Type B pancreatic cell (in vitro differentiated cells): ENCODE measurements around the gene MXI1. TPM values are rescaled to one million over a fixed set of nuclear protein-coding genes. Genes with fewer than 3 reads are reported as not detected.

Source experiments
- DNase-seq: peaks from one replicate; pipeline ENCODE4 v3.0.0; 2021; ENCODE audit warnings: mixed read lengths; ENCODE audit not compliant: unreplicated experiment; ENCODE audit errors: extremely low spot score
- H3K27ac Mint-ChIP-seq: 2 replicates; pipeline ENCODE4 v1.8.0; 2021; ENCODE audit warnings: mild to moderate bottlenecking, mixed read lengths
- H3K27me3 Mint-ChIP-seq: 2 replicates; pipeline ENCODE4 v1.8.0; 2021; ENCODE audit warnings: mixed read lengths
- H3K36me3 Mint-ChIP-seq: 2 replicates; pipeline ENCODE4 v1.8.0; 2021; ENCODE audit warnings: mixed read lengths
- H3K4me1 Mint-ChIP-seq: one replicate; pipeline ENCODE4 v1.8.0; 2021; ENCODE audit warnings: mixed read lengths; ENCODE audit not compliant: unreplicated experiment
- H3K4me3 Mint-ChIP-seq: 2 replicates; pipeline ENCODE4 v1.8.0; 2021; ENCODE audit warnings: mild to moderate bottlenecking, mixed read lengths
- H3K9me3 Mint-ChIP-seq: 2 replicates; pipeline ENCODE4 v1.8.0; 2021; ENCODE audit warnings: mixed read lengths
- total RNA-seq: library from RNA; stranded (reverse); gene quantifications from 2 replicates; pipeline ENCODE4 v1.2.1, GENCODE V29; 2021; ENCODE audit warnings: low replicate concordance
- TF ChIP-seq, protein P1 (sequence below): fragments of 200-600 bp; sonication (generic); conservative IDR thresholded peaks from 2 replicates; pipeline ENCODE4 v1.5.0; 2021; ENCODE audit warnings: antibody characterized with exemption, mild to moderate bottlenecking

The MXI1 gene
- total RNA-seq, 1 donor from 2014 or later: 34.7 TPM

DNA sequence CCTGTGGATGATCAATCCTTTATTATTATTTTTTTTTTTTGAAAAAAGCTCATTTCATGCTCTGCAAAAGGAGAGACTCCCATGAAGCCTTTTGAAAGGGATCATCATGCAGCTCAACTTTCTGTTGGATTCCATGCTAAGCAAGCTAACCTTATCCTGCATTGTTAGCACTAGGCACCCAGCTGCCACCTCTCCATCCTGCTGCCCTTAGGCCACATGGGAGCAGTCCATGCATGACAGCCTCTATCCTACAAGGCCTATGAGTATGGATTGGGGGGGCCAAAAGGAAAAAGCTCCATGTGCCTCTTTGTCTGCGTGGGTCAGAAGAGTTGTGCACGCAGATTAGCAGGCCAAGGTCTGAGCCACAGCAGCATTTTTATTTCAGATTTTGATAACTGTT, 78.1 kb downstream of the MXI1 start:
- Mint-ChIP-seq H3K27ac (no peak overlapping the region), H3K4me3 (no peak overlapping the region), H3K9me3 (no peaks in the 10 kb centered on the region), H3K27me3 (no peaks in the 10 kb centered on the region), H3K4me1 (peaks cover 4% of the 10 kb centered on the region), H3K36me3 (peaks cover 6% of the 10 kb centered on the region)
- TF ChIP-seq, protein P1, sequence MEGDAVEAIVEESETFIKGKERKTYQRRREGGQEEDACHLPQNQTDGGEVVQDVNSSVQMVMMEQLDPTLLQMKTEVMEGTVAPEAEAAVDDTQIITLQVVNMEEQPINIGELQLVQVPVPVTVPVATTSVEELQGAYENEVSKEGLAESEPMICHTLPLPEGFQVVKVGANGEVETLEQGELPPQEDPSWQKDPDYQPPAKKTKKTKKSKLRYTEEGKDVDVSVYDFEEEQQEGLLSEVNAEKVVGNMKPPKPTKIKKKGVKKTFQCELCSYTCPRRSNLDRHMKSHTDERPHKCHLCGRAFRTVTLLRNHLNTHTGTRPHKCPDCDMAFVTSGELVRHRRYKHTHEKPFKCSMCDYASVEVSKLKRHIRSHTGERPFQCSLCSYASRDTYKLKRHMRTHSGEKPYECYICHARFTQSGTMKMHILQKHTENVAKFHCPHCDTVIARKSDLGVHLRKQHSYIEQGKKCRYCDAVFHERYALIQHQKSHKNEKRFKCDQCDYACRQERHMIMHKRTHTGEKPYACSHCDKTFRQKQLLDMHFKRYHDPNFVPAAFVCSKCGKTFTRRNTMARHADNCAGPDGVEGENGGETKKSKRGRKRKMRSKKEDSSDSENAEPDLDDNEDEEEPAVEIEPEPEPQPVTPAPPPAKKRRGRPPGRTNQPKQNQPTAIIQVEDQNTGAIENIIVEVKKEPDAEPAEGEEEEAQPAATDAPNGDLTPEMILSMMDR: no peak
- DNase-seq: no peak

DNA sequence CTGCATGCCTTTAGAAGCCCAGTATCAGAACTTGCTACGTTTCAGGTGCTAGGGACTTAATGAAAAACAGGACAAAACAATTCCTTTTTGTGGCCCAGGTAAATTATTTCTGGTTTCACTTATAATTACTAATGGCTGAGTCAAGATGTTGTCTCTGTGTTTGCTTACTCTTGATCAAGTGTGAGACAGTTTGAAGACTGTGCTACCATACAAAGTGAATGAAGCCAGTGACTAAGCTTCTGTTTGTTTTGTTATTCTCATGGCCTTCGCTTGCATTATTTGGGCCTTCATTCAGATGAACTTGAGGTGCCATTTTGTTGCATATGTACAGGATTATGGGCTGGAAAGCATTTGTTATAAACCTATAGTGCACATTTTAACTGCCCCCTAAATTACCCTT, 79.4 kb downstream of the MXI1 start:
- Mint-ChIP-seq H3K27ac (no peak overlapping the region), H3K4me1 (peaks cover 4% of the 10 kb centered on the region), H3K4me3 (no peak overlapping the region), H3K27me3 (no peaks in the 10 kb centered on the region), H3K9me3 (no peaks in the 10 kb centered on the region), H3K36me3 (peaks cover 10% of the 10 kb centered on the region)
- DNase-seq: no peak
- TF ChIP-seq, protein P1: no peak

DNA sequence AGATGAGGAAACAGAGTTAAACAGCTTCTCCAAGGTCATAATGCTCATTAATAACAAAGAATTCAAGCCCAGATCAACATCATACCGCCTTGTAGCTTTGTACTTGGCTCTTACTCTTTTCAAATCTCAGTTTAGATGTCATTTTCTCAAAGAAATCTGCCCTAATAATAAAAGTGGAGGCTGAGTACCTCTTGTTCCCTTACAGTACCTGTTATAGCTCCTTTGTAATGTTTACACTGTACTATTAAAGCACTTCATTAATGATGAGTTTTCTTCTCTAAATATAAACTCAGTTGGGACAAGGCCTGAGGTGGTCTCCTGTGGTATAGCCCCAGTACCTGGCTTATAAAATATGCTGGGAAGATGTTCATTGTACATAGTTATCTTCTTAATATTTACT, 89.6 kb downstream of the MXI1 start:
- Mint-ChIP-seq H3K4me3 (no peak overlapping the region), H3K4me1 (peaks cover 14% of the 10 kb centered on the region), H3K27me3 (no peaks in the 10 kb centered on the region), H3K36me3 (peaks cover 37% of the 10 kb centered on the region), H3K9me3 (no peaks in the 10 kb centered on the region), H3K27ac (no peak overlapping the region)
- DNase-seq: no peak
- TF ChIP-seq, protein P1: no peak

DNA sequence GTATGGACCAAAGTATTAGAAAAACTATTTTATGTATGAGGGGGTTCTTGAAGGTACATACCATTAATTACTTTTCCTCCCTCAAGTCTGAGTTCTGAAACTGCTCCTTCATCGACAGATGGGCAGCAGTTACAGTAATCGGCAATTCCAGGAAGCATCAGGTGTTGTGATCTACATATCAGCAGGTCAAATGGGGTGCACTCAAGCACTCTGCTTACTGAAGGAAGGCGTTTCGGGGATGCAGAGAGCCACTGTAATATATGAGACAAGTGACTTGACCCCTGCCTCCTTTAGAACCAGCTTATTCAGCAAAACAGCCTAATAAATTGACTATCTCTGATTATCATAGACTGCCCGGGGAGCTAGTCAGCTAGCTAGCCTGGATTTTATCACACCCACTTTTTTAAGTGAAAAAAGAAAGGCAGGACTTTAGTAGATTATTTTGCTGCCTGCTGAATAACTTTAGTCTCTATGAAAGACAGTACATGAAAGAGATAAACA, 93.1 kb downstream of the MXI1 start:
- TF ChIP-seq, protein P1: no peak
- DNase-seq: no peak
- Mint-ChIP-seq H3K9me3 (no peaks in the 10 kb centered on the region), H3K4me3 (peak overlapping the region; percentile 16), H3K27me3 (peaks cover 3% of the 10 kb centered on the region), H3K4me1 (peaks cover 30% of the 10 kb centered on the region), H3K36me3 (peaks cover 38% of the 10 kb centered on the region), H3K27ac (no peak overlapping the region)

DNA sequence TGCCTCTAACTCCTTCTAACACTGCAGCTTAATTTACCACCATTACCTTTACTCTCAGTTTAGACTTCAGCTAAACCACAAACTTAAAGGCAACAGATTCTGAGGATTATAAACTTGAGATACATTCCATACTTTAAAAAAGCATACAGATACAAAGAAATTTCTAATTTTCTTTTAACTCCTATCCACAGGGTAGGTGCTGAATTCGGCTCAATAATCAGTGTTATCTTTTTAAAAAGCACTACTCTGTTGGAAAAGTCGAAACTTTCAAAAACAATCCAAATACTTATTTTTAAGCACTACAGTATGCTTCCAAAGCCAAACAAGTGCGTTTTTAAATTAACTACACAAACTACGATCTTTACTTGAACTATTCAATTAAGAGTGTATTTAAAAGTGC, 96.3 kb downstream of the MXI1 start:
- H3K27ac Mint-ChIP-seq: peak overlapping the region; percentile 99
- H3K4me1 Mint-ChIP-seq: peaks cover 35% of the 10 kb centered on the region
- TF ChIP-seq, protein P1: no peak
- peak overlapping the region; percentile 94 for H3K4me3 Mint-ChIP-seq
- no peak for DNase-seq
- peaks cover 17% of the 10 kb centered on the region for H3K36me3 Mint-ChIP-seq
- no peaks in the 10 kb centered on the region for H3K9me3 Mint-ChIP-seq
- peaks cover 3% of the 10 kb centered on the region for H3K27me3 Mint-ChIP-seq

DNA sequence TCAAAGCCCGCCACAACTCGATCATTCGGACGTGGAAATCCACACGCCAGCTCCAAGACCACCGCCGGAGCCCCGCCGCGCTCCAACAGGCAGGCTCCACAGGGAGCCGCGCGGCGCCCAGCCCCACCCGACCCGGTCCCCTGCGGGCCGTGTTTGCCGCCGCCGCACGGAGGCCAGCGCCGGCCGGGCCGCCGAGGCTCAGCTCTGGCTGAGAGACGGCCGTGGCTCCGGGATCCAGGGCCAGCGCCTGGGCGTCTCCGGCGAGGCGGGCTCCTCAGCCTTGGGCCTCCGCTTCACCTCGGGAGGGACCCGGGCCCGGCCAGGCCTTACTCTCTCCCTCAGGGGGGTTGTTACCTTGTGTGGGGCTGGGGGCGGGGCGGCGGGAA, 97.0 kb downstream of the MXI1 start:
- Mint-ChIP-seq H3K27me3 (peaks cover 3% of the 10 kb centered on the region), H3K9me3 (no peaks in the 10 kb centered on the region)
- TF ChIP-seq, protein P1: no peak

More for the DNA sequence above, 97.0 kb downstream of the MXI1 start:
- Mint-ChIP-seq H3K4me1 (peaks cover 35% of the 10 kb centered on the region), H3K36me3 (peaks cover 17% of the 10 kb centered on the region), H3K4me3 (peak overlapping the region; percentile 97), H3K27ac (peak overlapping the region; percentile 99)
- no peak for DNase-seq
